SHP77 (cell line): ENCODE data around the gene ACAT2.
A peak's percentile ranks its signal among the peaks of the same experiment; 100 is the strongest.
"Not testable (repeated sequence)": the region's sequence is repeated elsewhere in the genome, so short reads cannot be mapped to it uniquely, and the experiment has no call there.

Source experiments
- DNase-seq, 2 experiments: peaks; one replicate each; lab custom pipeline; 2025; lab: John Stamatoyannopoulos, UW

The ACAT2 gene

DNA sequence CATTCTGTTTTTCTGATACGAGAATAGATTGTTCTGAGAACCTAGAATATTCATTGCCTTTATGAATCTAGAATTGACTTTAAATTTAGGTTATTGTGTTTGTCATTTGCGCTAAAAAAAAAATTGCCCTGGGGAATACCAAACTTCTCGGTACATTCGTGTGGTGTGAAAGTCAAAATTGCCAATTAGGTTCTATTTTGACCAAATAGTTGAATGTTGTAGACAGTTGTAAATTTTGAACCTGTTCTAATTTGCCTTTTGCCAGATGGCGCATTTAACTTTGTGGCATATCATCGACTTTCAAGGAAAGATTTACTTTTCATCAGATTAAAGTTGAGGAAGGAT, 31.5 kb upstream of the ACAT2 start:
- no peak for DNase-seq

DNA sequence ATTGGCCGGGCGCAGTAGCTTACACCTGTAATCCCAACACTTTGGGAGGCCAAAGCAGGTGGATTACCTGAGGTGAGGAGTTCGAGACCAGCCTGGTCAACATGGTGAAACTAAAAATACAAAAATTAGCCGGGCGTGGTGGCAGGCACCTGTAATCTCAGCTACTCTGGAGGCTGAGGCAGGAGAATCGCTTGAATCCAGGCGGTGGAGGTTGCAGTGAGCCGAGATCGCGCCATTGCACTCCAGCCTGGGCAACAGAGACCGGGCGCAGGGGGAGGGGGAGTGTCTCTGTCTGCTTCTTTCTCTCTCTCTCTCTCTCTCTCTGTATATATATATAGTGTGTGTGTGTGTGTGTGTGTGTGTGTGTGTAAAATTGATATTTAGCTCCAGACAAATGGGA, 29.3 kb upstream of the ACAT2 start:
- not testable (repeated sequence) for DNase-seq

DNA sequence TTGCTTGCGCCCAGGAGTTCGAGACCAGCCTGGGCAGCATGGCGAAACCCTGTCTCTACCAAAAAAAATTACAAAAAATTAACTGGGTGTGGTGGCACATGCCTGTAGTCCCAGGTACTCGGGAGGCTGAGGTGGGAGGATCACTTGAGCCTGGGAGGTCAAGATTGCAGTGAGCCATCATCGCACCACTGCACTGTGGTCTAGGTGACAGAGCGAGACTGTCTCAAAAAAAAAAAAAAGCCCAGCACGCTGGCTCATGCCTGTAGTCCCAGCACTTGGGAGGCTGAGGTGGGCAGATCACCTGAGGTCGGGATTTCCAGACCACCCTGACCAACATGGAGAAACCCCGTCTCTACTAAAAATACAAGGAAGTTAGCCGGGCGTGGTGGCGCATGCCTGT, 28.4 kb upstream of the ACAT2 start:
- not testable (repeated sequence) for DNase-seq

GRCh38 chr6:159736908-159737307, 24.9 kb upstream of the ACAT2 start:
- DNase-seq, result no peak

GRCh38 chr6:159739341-159739740, 22.5 kb upstream of the ACAT2 start:
- no peak for DNase-seq

DNA sequence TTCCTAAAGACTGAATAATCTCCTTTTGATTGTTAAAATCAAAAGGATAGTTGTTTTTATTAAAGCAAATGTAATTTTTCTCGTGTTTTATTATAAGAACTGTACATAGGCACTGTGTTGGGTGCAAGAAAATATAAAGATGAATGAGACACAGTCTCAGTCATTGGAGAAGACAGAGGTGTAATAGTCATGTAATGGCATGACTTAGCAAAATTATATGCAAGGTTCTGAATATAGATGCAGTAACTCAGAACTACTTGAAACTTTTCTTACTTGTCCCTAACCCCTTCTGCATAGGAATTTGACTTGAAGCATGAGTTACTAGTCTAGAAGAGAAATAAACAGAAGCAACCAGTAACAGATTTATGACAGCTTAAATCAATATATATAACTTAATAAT, 19.7 kb upstream of the ACAT2 start:
- no peak for DNase-seq

DNA sequence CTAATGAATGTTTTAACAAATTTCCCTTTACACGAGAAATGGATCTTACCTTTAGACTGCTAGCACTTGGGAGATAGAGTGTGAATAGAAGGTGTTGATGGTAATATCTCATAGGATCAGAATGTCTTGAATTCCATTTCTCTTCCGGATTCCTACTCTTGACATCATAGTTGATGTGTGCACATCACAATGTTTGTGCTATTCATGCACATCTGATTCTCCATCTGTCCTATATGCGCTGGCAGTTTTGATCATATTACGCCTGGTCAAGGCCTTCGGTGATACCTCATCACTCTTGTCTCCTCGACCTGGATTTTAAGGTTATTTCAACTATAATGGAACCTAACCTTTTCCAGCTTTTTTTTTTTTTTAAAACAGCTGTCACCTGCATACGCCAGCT, 16.8 kb upstream of the ACAT2 start:
- DNase-seq, result no peak

DNA sequence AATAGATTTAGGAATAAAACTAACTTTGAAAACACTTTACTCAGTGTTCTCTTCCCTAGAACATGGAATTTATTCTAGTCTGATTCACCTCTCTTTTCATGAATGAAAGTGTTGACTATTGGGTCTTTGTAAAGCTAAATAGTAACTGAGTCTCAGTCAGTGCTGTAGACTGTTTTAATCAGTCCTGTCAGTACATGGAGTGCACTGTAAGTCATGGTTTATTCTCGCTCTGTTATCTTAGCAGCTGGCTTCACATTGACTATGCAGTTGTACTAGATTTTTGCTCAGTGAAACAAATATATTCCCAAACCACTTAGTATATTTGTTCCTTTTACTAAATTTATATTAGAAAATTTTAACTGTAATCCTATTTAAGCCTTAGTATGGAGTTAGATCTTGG, 15.1 kb upstream of the ACAT2 start:
- DNase-seq, result no peak

DNA sequence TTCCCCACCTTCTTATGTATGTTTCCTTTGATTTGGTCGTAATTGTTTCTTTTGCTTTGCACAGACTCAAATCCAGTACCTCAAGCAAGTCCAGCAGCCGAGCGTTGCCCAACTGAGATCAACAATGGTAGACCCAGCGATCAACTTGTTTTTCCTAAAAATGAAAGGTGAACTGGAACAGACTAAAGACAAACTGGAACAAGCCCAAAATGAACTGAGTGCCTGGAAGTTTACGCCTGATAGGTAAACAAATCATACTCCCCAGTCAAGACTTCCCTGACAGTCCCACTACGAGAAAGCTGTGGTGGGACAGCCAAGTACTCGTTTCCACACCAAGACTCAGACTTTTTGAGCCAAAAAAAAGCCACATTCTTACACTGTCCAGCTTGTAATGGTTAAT, 13.7 kb upstream of the ACAT2 start:
- DNase-seq, result not testable (repeated sequence)

- DNase-seq, result no peak
Measured at GRCh38 chr6:159751448-159751847, 10.4 kb upstream of the ACAT2 start.

GRCh38 chr6:159753081-159753872, 8.6 kb upstream of the ACAT2 start:
- no peak for DNase-seq

DNA sequence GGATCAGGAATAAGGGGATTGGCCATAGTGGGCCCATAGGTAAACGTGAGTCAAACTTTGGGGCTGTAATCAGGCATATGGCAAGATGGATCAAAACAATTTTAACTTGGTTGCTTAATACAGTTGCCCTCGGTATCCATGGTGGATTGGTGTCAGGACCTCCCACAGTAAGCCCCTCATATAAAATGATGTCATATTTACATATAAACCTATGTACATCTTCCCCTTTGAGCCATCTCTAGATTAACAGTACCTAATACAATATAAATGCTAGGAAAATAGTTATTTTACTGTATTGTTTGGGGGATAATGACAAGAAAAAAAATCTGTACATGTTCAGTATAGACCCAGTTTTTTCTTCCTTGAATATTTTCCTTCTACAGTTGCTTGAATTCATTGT, 7.4 kb upstream of the ACAT2 start:
- DNase-seq, result no peak

DNA sequence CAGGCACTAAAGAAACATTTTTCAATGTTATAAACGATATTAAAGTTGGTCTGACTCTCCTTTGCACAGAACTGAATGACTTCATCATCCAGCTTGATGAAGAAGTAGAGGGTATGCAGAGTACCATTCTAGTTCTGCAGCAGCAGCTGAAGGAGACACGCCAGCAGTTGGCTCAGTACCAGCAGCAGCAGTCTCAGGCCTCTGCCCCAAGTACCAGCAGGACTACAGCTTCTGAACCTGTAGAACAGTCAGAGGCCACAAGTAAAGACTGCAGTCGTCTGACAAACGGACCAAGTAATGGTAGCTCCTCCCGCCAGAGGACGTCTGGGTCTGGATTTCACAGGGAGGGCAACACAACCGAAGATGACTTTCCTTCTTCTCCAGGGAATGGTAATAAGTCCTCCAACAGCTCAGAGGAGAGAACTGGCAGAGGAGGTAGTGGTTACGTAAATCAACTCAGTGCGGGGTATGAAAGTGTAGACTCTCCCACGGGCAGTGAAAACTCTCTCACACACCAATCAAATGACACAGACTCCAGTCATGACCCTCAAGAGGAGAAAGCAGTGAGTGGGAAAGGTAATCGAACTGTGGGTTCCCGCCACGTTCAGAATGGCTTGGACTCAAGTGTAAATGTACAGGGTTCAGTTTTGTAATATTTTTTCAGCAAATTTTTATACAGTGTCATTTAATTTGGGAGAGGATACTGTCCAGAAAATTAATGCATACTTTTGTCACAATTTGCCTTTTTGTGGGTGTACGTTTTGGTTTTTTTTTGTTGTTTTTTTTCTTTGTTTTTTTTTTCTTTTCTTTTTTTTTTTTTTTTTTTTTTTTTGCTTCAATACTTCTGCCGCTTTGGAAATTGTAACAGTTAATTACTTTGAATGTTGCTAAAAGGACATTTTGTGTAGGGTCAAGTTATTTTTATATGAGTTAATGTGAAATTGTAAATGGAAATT, 6.6 kb upstream of the ACAT2 start:
- no peak for DNase-seq

DNA sequence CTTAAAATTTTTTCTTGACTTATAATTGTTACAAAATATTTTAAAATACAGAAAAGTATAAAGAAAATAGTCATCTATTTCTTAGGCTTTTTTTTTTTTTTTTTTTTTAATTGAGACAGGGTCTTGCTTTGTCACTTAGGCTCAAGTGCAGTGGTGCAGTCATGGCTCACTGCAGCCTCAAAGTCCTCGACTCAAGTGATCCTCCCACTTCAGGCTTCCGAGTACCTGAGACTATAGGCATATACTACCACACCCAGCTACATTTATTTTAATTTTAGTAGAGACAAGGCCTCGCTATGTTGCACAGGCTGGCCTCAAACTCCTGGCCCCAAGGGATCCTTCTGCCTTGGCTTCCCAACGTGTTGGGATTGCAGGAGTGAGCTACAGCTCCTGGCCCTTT, 5.3 kb upstream of the ACAT2 start:
- DNase-seq, result no peak

DNA sequence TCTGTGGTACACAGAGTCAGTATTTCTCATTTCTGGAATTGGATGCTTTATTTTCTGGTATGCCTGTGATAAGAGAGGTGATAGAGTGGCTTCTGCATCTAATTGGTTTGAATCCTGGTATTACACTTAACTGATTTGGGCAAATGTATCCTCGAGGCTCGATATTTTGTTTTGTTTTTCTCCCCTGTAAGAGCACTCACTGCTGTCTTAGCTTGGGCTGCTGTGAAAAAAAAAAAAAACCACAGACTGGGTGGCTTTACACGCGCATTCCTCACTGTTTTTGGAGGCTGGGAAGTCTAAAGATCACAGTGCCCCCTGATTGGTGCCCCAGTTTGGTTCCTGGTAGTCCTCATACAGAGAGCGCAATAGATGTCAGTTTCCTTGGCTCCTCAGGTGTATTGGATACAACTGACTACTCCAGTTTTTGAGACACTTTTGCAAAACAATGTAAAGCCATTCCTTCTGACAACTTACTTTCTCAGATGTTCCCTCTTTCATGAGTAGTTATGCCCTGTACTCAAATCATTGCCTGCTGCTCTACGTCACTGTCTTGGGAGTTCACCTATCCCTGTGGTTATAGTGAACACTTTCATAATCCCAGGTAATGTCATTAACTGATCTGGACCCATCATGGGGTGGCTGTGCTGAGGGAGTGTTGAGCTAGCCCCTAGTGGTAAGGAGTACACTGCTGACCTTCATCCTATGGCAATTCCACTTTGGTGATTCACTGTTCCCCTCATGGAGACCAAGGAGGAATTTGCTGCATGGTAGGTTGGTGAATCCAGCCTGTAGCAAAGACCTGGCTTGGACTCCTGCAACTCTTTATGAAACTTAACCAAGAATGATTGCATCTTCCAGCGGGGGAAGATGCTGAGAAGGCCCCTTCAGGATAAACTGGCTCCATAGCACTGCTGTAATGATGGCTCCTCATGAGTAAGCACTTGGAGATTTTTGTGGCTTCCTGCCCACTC, 3.5 kb upstream of the ACAT2 start:
- no peak for DNase-seq

DNA sequence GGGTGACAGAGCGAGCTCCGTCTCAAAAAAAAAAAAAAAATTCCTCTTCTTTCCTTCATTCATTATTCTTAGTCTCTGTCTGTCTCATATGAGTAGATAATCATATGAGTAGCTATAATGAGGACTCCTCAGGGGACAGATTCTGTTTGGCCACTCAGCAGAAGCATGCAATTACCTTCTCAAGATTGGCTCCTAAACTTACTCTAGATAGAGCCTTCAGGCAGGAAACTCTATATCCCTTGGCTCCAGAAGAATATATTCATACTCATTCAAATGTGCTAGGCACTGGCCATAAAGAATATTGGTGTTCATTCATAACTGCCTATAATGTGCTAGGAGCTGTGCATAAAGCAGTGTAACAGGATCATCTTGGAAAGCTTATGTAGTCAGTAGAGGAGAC, 2.2 kb upstream of the ACAT2 start:
- DNase-seq, result no peak

- no peak for DNase-seq
Measured at GRCh38 chr6:159760602-159761057, 1.2 kb upstream of the ACAT2 start.

- DNase-seq, result peak in 1 of 2 experiments; percentile 60
Measured at GRCh38 chr6:159761129-159761872, 544 bp upstream of the ACAT2 start.

GRCh38 chr6:159762681-159763293, 942 bp downstream of the ACAT2 start:
- no peak for DNase-seq

DNA sequence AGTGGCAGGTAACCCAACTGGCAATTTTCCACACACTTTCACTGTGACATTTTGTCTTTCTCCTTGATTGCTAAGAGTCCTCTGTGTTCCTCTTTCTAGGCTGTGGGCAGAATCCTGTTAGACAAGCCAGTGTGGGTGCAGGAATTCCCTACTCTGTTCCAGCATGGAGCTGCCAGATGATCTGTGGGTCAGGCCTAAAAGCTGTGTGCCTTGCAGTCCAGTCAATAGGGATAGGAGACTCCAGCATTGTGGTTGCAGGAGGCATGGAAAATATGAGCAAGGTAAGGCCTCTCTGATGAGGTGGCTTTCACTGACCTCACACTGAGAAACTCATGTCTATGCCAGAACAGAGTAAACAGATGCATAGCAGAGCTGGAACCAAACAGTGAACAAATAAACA, 5.1 kb downstream of the ACAT2 start:
- no peak for DNase-seq

DNA sequence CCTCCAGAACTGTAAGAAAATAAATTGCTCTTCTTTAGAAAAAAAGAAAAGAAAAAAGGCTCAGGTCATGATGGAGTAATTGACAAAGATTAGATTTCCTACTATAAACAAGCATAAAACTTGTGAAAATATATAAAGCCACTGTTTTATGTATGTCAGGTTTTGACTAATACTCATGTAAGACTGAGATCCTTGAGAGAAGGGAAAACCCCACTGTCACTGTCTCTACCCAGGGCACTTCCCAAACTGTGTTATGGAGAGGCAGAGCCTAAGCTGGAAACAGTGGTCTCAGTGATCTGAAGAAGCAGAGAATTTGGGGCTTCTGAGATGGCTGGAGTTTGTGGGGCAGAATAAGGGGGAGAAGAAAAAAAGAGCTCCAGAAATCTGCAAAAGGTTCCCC, 7.6 kb downstream of the ACAT2 start:
- DNase-seq, result no peak
